ENCODE results near the gene HSBP1. TPM values are rescaled to one million over a fixed set of nuclear protein-coding genes. Genes with fewer than 3 reads are reported as not detected.

HSBP1 gene
- total and polyA plus RNA-seq, 9 of the 15 experiments (the other 6 are each of a cell fraction or from before 2014, with no cell fraction given): 84.9 to 677 (median 204) TPM

GRCh38 chr16:83807710-83808572 is at the start of gene HSBP1 (continued):
- TF ChIP-seq AFF1 (IDR thresholded peaks at IDR 0.05; ENCODE audit: low read depth in 1 of 2, partially characterized antibody in 2 of 2): peak in 1 of 2 experiments; percentile 73
- TF ChIP-seq RHOXF2B (CRISPR knock-in tag; conservative IDR thresholded peaks at IDR 0.05): no peak
- peak in 1 of 2 experiments; percentile 13; a peak in 1 of 3 replicates for TF ChIP-seq CBX3 (IDR thresholded peaks at IDR 0.05; ENCODE audit: borderline replicate concordance in 1 of 2, low read length in 2 of 2)
- TF ChIP-seq ZHX1 (conservative IDR thresholded peaks at IDR 0.05; ENCODE audit: low read length): peak; percentile 82
- TF ChIP-seq HOXB6 (CRISPR knock-in tag; IDR thresholded peaks at IDR 0.05; ENCODE audit: borderline replicate concordance): no peak
- TF ChIP-seq MYC (IDR thresholded peaks at IDR 0.05; ENCODE audit: low read depth, low read length): peak; percentile 74
- no peak for TF ChIP-seq MYC (CRISPR knock-in tag; IDR thresholded peaks at IDR 0.05; ENCODE audit: borderline replicate concordance, low read depth)
- TF ChIP-seq, protein P1, sequence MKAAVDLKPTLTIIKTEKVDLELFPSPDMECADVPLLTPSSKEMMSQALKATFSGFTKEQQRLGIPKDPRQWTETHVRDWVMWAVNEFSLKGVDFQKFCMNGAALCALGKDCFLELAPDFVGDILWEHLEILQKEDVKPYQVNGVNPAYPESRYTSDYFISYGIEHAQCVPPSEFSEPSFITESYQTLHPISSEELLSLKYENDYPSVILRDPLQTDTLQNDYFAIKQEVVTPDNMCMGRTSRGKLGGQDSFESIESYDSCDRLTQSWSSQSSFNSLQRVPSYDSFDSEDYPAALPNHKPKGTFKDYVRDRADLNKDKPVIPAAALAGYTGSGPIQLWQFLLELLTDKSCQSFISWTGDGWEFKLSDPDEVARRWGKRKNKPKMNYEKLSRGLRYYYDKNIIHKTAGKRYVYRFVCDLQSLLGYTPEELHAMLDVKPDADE (conservative IDR thresholded peaks at IDR 0.05; ENCODE audit: control insufficient read depth, low read depth, low read length): peak; percentile 87
- TF ChIP-seq CXXC5 (CRISPR knock-in tag; IDR thresholded peaks at IDR 0.05): peak; percentile 81
- TF ChIP-seq RREB1 (CRISPR knock-in tag; IDR thresholded peaks at IDR 0.05): peak; percentile 75; the same call in 1 of the 2 replicates

All from K562 (cell line).